NCI-H748 (cell line): ENCODE results near the gene GATA6.

Experiments
- DNase-seq: peaks from one replicate; lab custom pipeline; 2025; ENCODE audit not compliant: unreplicated experiment; lab: John Stamatoyannopoulos, UW

GATA6 gene

GRCh38 chr18:22238036-22238435 is 68.6 kb downstream of the GATA6 start:
- no peak for DNase-seq

GRCh38 chr18:22238681-22239080 is 69.3 kb downstream of the GATA6 start:
- no peak for DNase-seq

- DNase-seq, result no peak
Measured at GRCh38 chr18:22241921-22242361, 72.6 kb downstream of the GATA6 start.

- no peak for DNase-seq
Measured at GRCh38 chr18:22243513-22243912, 74.1 kb downstream of the GATA6 start.

- DNase-seq, result no peak
Measured at GRCh38 chr18:22250026-22250425, 80.6 kb downstream of the GATA6 start.

GRCh38 chr18:22250591-22250996 is 81.2 kb downstream of the GATA6 start:
- no peak for DNase-seq
